Neural progenitor cell (in vitro differentiated cells): Measurements from ENCODE around the gene PPP2R5C.

Source experiments
- EZH2phosphoT487 ChIP-seq: fragments of 200-600 bp; sonication (generic); IDR thresholded peaks from 2 replicates; pipeline ENCODE4 v1.6.1; 2017; ENCODE audit warnings: antibody characterized with exemption
- TF ChIP-seq, protein P1 (sequence below): fragments of 200-600 bp; sonication (generic); IDR thresholded peaks from 2 replicates; pipeline ENCODE4 v1.5.1; 2017; ENCODE audit warnings: antibody characterized with exemption, mild to moderate bottlenecking

DNA sequence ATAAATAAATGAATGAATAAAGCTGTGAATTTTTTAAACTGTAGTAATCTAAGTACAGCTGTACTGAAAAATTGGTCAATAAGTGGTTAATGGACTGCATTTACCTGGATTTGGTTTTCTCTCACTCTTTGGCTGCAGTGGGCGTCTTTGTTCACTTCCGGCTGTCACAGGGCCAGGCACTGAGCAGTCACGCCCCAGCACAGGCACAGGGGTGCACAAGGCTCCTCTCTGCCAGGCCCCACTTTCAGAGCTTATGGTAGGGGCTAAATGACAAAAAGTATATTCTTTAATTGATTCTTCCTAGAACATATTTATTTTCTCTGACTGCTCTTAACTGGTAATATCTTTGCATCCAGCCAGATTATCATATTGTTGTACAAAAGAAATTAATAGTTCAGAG, 132.2 kb downstream of the PPP2R5C start:
- TF ChIP-seq, protein P1, sequence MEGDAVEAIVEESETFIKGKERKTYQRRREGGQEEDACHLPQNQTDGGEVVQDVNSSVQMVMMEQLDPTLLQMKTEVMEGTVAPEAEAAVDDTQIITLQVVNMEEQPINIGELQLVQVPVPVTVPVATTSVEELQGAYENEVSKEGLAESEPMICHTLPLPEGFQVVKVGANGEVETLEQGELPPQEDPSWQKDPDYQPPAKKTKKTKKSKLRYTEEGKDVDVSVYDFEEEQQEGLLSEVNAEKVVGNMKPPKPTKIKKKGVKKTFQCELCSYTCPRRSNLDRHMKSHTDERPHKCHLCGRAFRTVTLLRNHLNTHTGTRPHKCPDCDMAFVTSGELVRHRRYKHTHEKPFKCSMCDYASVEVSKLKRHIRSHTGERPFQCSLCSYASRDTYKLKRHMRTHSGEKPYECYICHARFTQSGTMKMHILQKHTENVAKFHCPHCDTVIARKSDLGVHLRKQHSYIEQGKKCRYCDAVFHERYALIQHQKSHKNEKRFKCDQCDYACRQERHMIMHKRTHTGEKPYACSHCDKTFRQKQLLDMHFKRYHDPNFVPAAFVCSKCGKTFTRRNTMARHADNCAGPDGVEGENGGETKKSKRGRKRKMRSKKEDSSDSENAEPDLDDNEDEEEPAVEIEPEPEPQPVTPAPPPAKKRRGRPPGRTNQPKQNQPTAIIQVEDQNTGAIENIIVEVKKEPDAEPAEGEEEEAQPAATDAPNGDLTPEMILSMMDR, result no peak
- no peak for TF ChIP-seq EZH2phosphoT487
